Measurements from ENCODE around the gene RHBG.

GRCh38 chr1:156427957-156428356 lies 58.9 kb downstream of the RHBG start:
- TF ChIP-seq EZH2 (IDR thresholded peaks at IDR 0.05; ENCODE audit: borderline replicate concordance, insufficient read depth, low read depth, low read length, poor library complexity, severe bottlenecking): no peak
- TF ChIP-seq, protein P1, sequence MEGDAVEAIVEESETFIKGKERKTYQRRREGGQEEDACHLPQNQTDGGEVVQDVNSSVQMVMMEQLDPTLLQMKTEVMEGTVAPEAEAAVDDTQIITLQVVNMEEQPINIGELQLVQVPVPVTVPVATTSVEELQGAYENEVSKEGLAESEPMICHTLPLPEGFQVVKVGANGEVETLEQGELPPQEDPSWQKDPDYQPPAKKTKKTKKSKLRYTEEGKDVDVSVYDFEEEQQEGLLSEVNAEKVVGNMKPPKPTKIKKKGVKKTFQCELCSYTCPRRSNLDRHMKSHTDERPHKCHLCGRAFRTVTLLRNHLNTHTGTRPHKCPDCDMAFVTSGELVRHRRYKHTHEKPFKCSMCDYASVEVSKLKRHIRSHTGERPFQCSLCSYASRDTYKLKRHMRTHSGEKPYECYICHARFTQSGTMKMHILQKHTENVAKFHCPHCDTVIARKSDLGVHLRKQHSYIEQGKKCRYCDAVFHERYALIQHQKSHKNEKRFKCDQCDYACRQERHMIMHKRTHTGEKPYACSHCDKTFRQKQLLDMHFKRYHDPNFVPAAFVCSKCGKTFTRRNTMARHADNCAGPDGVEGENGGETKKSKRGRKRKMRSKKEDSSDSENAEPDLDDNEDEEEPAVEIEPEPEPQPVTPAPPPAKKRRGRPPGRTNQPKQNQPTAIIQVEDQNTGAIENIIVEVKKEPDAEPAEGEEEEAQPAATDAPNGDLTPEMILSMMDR (IDR thresholded peaks at IDR 0.05): no peak

All from B cell (primary cell).